Measurements from ENCODE around the gene HDLBP. TPM values are rescaled to one million over a fixed set of nuclear protein-coding genes. Genes with fewer than 3 reads are reported as not detected.

Gene HDLBP
- total RNA-seq, 4 donors from 2014 or later, result 324 to 412 (median 363) TPM

- DNase-seq (ENCODE audit: low spot score in 2 of 2), result no peak
- no peaks in the 10 kb centered on the region for H3K27me3 ChIP-seq
- H3K9me3 ChIP-seq, result no peaks in the 10 kb centered on the region
- 94 to 100% methylated on average over 1 of the region's 1 CpG for WGBS, 2 donors
- no peak overlapping the region for H3K4me3 ChIP-seq
- H3K36me3 ChIP-seq, result peaks cover 0 to 40% (median 4%) of the 10 kb centered on the region in 3 donors
- no peak overlapping the region for H3K27ac ChIP-seq
- H3K4me1 ChIP-seq, result peaks cover 0 to 49% (median 21%) of the 10 kb centered on the region in 4 donors
- TF ChIP-seq EP300 (IDR thresholded peaks at IDR 0.05) (no peak), POLR2A (IDR thresholded peaks at IDR 0.05) (no peak), CTCF (IDR thresholded peaks at IDR 0.05) (no peak)
Measured at GRCh38 chr2:241325257-241325656, 9.8 kb upstream of the HDLBP start.

DNA sequence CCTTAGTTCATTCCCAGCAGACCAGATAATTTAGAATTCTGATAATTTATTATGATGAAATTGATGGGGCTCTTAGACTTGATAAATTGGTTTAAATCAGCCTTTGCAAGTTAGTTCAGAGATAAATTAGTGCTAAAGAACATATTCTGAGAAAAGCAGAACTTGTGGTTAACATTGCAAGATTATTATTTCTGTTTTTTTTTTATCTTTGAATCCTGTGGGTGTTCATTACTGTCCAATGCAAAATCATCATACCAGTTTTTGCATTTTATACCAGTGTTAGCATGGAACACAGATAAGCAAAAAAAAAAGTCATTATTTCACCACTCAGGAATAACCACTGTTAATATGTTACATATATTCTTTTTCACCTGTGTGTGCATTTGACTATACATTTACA, 9.3 kb upstream of the HDLBP start:
- no peak for DNase-seq (ENCODE audit: low spot score in 2 of 2)
- Histone ChIP-seq H3K4me1 (peaks cover 0 to 54% (median 24%) of the 10 kb centered on the region in 4 donors), H3K27ac (peak overlapping the region in 1 of 4 donors; percentile 58), H3K27me3 (no peaks in the 10 kb centered on the region), H3K4me3 (no peak overlapping the region), H3K9me3 (no peaks in the 10 kb centered on the region), H3K36me3 (peaks cover 0 to 35% (median 4%) of the 10 kb centered on the region in 3 donors)
- TF ChIP-seq POLR2A (IDR thresholded peaks at IDR 0.05) (no peak), CTCF (IDR thresholded peaks at IDR 0.05) (no peak), EP300 (IDR thresholded peaks at IDR 0.05) (no peak)

- H3K4me3 ChIP-seq, result no peak overlapping the region
- no peak for DNase-seq (ENCODE audit: low spot score in 2 of 2)
- 74% methylated on average over 5 of the region's 5 CpGs for WGBS, 2 donors
- H3K36me3 ChIP-seq, result peaks cover 0 to 25% (median 0%) of the 10 kb centered on the region in 3 donors
- H3K27me3 ChIP-seq, result no peaks in the 10 kb centered on the region
- H3K27ac ChIP-seq, result peak overlapping the region in 1 of 4 donors; percentile 58
- no peaks in the 10 kb centered on the region for H3K9me3 ChIP-seq
- TF ChIP-seq EP300 (IDR thresholded peaks at IDR 0.05), result no peak
- TF ChIP-seq POLR2A (IDR thresholded peaks at IDR 0.05), result no peak
- TF ChIP-seq CTCF (IDR thresholded peaks at IDR 0.05), result no peak
- peaks cover 0 to 64% (median 28%) of the 10 kb centered on the region in 4 donors for H3K4me1 ChIP-seq
Measured at GRCh38 chr2:241323778-241324177, 8.3 kb upstream of the HDLBP start.

GRCh38 chr2:241321886-241322285, 6.4 kb upstream of the HDLBP start:
- no peak overlapping the region for H3K27ac ChIP-seq
- WGBS, 2 donors, result 16 to 21% methylated on average over 1 of the region's 1 CpG
- H3K9me3 ChIP-seq, result no peaks in the 10 kb centered on the region
- peaks cover 0 to 83% (median 44%) of the 10 kb centered on the region in 4 donors for H3K4me1 ChIP-seq
- H3K27me3 ChIP-seq, result no peaks in the 10 kb centered on the region
- H3K4me3 ChIP-seq, result no peak overlapping the region
- H3K36me3 ChIP-seq, result peaks cover 0 to 7% (median 0%) of the 10 kb centered on the region in 3 donors
- TF ChIP-seq EP300 (IDR thresholded peaks at IDR 0.05) (no peak), POLR2A (IDR thresholded peaks at IDR 0.05) (no peak), CTCF (IDR thresholded peaks at IDR 0.05) (no peak)
- DNase-seq (ENCODE audit: low spot score in 2 of 2), result no peak

DNA sequence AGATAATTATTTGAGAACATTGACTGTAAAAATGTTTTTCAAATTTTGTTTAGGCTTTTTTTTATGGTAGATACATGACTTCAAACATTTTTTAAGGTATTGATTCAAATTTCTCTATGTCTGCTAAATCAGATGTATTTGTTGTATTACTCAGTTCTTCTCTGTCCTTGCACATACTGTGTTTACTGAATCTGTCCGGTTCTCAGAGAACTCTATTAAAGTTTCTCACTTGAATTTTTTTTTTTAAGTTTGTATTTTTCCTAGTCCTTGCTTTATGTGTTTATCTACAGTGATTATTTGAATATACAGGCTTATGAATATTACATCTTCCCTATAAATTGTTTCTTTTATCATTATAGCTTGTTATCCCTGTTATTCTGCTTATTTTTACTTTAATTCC, 5.6 kb upstream of the HDLBP start:
- Histone ChIP-seq H3K4me3 (no peak overlapping the region), H3K9me3 (no peaks in the 10 kb centered on the region), H3K27me3 (no peaks in the 10 kb centered on the region), H3K4me1 (peaks cover 0 to 87% (median 45%) of the 10 kb centered on the region in 4 donors), H3K27ac (no peak overlapping the region), H3K36me3 (no peaks in the 10 kb centered on the region)
- DNase-seq (ENCODE audit: low spot score in 2 of 2), result no peak
- TF ChIP-seq POLR2A (IDR thresholded peaks at IDR 0.05) (no peak), EP300 (IDR thresholded peaks at IDR 0.05) (no peak), CTCF (IDR thresholded peaks at IDR 0.05) (no peak)
- WGBS, 2 donors, result 29 to 36% methylated on average over 1 of the region's 1 CpG

Measured in tibial nerve (tissue), 4 donors.